IMR-90 (cell line): Measurements from ENCODE around the gene ZNF426. TPM values are rescaled to one million over a fixed set of nuclear protein-coding genes. Genes with fewer than 3 reads are reported as not detected.

Experiments
- ATAC-seq: fragments of 200-7000 bp; cut with Tn5 transposase; 2 replicates; pipeline ENCODE4 v1.9.1; 2020; ENCODE audit warnings: low read depth, mild to moderate bottlenecking, moderate library complexity
- BruUV-seq: library from RNA; stranded (reverse); fragments of 400-500 nt; replicated peaks from 2 replicates; lab custom pipeline; 2021; lab: Mats Ljungman, UMichigan
- CTCF ChIA-PET: fragments of 300-600 bp; formaldehyde crosslinking; extraction: SDS; loops from one replicate; lab custom pipeline; 2021; ENCODE audit warnings: antibody characterized with exemption; lab: Yijun Ruan, JAX
- POLR2A ChIA-PET: fragments of 300-600 bp; sonication (Branson Sonifier 250); formaldehyde crosslinking; loops from one replicate; lab custom pipeline; 2022; ENCODE audit warnings: antibody characterized with exemption; ENCODE audit not compliant: unreplicated experiment; lab: Charles Lee
- DNase-seq: peaks from one replicate; pipeline ENCODE4 v3.0.0; 2013
- H2AFZ ChIP-seq: replicated peaks from 2 replicates; pipeline ENCODE3; 2013; ENCODE audit warnings: low read length, mild to moderate bottlenecking; ENCODE audit not compliant: poor library complexity
- H2AK5ac ChIP-seq: 2 replicates; pipeline ENCODE4 v1.6.1; 2013; ENCODE audit warnings: low read depth, low read length, inconsistent platforms
- H2AK9ac ChIP-seq: replicated peaks from 2 replicates; pipeline ENCODE3; 2013; ENCODE audit warnings: mild to moderate bottlenecking, low read depth, low read length, moderate library complexity; ENCODE audit not compliant: poor library complexity
- H2BK120ac ChIP-seq: 2 replicates; pipeline ENCODE4 v1.6.1; 2013; ENCODE audit warnings: low read depth, low read length, inconsistent platforms
- H2BK15ac ChIP-seq: 3 replicates; pipeline ENCODE4 v1.6.1; 2013; ENCODE audit warnings: low read depth, low read length, inconsistent platforms
- H2BK20ac ChIP-seq: 2 replicates; pipeline ENCODE4 v1.6.1; 2013; ENCODE audit warnings: low read depth, mild to moderate bottlenecking, inconsistent platforms, low read length, moderate library complexity
- H2BK5ac ChIP-seq: 2 replicates; pipeline ENCODE4 v1.6.1; 2013; ENCODE audit warnings: mild to moderate bottlenecking, low read depth, low read length, inconsistent platforms; ENCODE audit not compliant: poor library complexity, severe bottlenecking
- H3K14ac ChIP-seq: replicated peaks from 2 replicates; pipeline ENCODE4 v1.6.1; 2013; ENCODE audit warnings: low read depth, low read length, inconsistent platforms
- H3K18ac ChIP-seq: 2 replicates; pipeline ENCODE4 v1.6.1; 2013; ENCODE audit warnings: low read depth, low read length, control low read depth
- H3K23ac ChIP-seq: 2 replicates; pipeline ENCODE4 v1.6.1; 2013; ENCODE audit warnings: low read depth, low read length, inconsistent platforms
- H3K27ac ChIP-seq: 2 replicates; pipeline ENCODE4 v1.5.1; 2013; ENCODE audit warnings: mild to moderate bottlenecking, control low read depth, low read length; ENCODE audit not compliant: insufficient read depth
- H3K27me3 ChIP-seq: 2 replicates; pipeline ENCODE4 v1.6.1; 2013; ENCODE audit warnings: low read length; ENCODE audit not compliant: control insufficient read depth, insufficient read depth
- H3K36me3 ChIP-seq: 2 replicates; pipeline ENCODE4 v1.6.1; 2013; ENCODE audit warnings: low read length, mixed read lengths; ENCODE audit not compliant: control insufficient read depth, insufficient read depth
- H3K4ac ChIP-seq: 2 replicates; pipeline ENCODE4 v1.6.1; 2013; ENCODE audit warnings: low read depth, low read length, inconsistent platforms
- H3K4me1 ChIP-seq: 2 replicates; pipeline ENCODE4 v1.6.1; 2013; ENCODE audit warnings: low read length, mixed read lengths; ENCODE audit not compliant: control insufficient read depth, insufficient read depth
- H3K4me2 ChIP-seq: 2 replicates; pipeline ENCODE4 v1.6.1; 2013; ENCODE audit warnings: low read depth, mild to moderate bottlenecking, control low read depth, low read length, moderate library complexity
- H3K4me3 ChIP-seq: 2 replicates; pipeline ENCODE4 v1.5.1; 2013; ENCODE audit warnings: low read depth, mild to moderate bottlenecking, control low read depth, low read length, moderate library complexity; ENCODE audit not compliant: insufficient read depth
- H3K56ac ChIP-seq: 2 replicates; pipeline ENCODE4 v1.6.1; 2013; ENCODE audit warnings: low read length, inconsistent platforms; ENCODE audit not compliant: insufficient read depth; ENCODE audit errors: extremely low read depth
- H3K79me1 ChIP-seq, 2 experiments: 2 replicates each; pipeline ENCODE4 v1.6.1; 2013; ENCODE audit warnings: low read length in 2 of 2, inconsistent platforms in 1 of 2, low read depth in 1 of 2
- H3K9ac ChIP-seq: 2 replicates; pipeline ENCODE4 v1.6.1; 2013; ENCODE audit warnings: low read depth, low read length, control low read depth
- H3K9me1 ChIP-seq: 2 replicates; pipeline ENCODE4 v1.6.1; 2013; ENCODE audit warnings: low read length, inconsistent platforms; ENCODE audit not compliant: insufficient read depth
- H3K9me3 ChIP-seq: 2 replicates; pipeline ENCODE4 v1.6.1; 2013; ENCODE audit warnings: low read length; ENCODE audit not compliant: control insufficient read depth, insufficient read depth
- H4K20me1 ChIP-seq: 2 replicates; pipeline ENCODE4 v1.6.1; 2013; ENCODE audit warnings: low read length, inconsistent platforms; ENCODE audit not compliant: insufficient read depth
- H4K5ac ChIP-seq: 2 replicates; pipeline ENCODE4 v1.6.1; 2013; ENCODE audit warnings: mild to moderate bottlenecking, low read depth, low read length, control low read depth
- H4K8ac ChIP-seq, 2 experiments: 2 replicates each; pipeline ENCODE4 v1.6.1; 2013; ENCODE audit warnings: low read depth in 2 of 2, low read length in 2 of 2, control low read depth in 1 of 2, inconsistent platforms in 1 of 2
- H4K91ac ChIP-seq: 2 replicates; pipeline ENCODE4 v1.6.1; 2013; ENCODE audit warnings: low read depth, low read length, inconsistent platforms; ENCODE audit not compliant: insufficient read depth
- CEBPB ChIP-seq: IDR thresholded peaks from 2 replicates; pipeline ENCODE4 v1.6.1; 2012; ENCODE audit warnings: low read depth, low read length, improper control_type of control experiment
- CHD1 ChIP-seq: IDR thresholded peaks from 2 replicates; pipeline ENCODE4 v1.6.1; 2012; ENCODE audit warnings: low read depth, low read length, improper control_type of control experiment
- CTCF ChIP-seq: conservative IDR thresholded peaks from 2 replicates; pipeline ENCODE4 v1.5.1; 2012; ENCODE audit warnings: mild to moderate bottlenecking, low read depth, low read length, improper control_type of control experiment
- ELK1 ChIP-seq: fragments of 150-350 bp; IDR thresholded peaks from 2 replicates; pipeline ENCODE4 v1.6.1; 2016; ENCODE audit warnings: low read depth, mild to moderate bottlenecking, low read length, moderate library complexity, borderline replicate concordance
- FOS ChIP-seq: fragments of 150-350 bp; IDR thresholded peaks from 2 replicates; pipeline ENCODE4 v1.6.1; 2016; ENCODE audit warnings: low read depth, low read length
- MAFK ChIP-seq: IDR thresholded peaks from 2 replicates; pipeline ENCODE4 v1.6.1; 2012; ENCODE audit warnings: low read depth, low read length, improper control_type of control experiment
- MAZ ChIP-seq: IDR thresholded peaks from 2 replicates; pipeline ENCODE4 v1.6.1; 2012; ENCODE audit warnings: low read depth, mild to moderate bottlenecking, low read length, improper control_type of control experiment, moderate library complexity, borderline replicate concordance
- MXI1 ChIP-seq: IDR thresholded peaks from 2 replicates; pipeline ENCODE4 v1.6.1; 2012; ENCODE audit warnings: low read depth, mild to moderate bottlenecking, low read length, moderate library complexity, borderline replicate concordance
- NFE2L2 ChIP-seq: fragments of 150-350 bp; IDR thresholded peaks from 2 replicates; pipeline ENCODE4 v1.6.1; 2016; ENCODE audit warnings: low read depth, mild to moderate bottlenecking, low read length
- POLR2A ChIP-seq: IDR thresholded peaks from 2 replicates; pipeline ENCODE4 v1.6.1; 2012; ENCODE audit warnings: mild to moderate bottlenecking, low read depth, low read length
- RCOR1 ChIP-seq: IDR thresholded peaks from 2 replicates; pipeline ENCODE4 v1.6.1; 2012; ENCODE audit warnings: mild to moderate bottlenecking, low read length, improper control_type of control experiment; ENCODE audit not compliant: insufficient replicate concordance
- RFX5 ChIP-seq: IDR thresholded peaks from 2 replicates; pipeline ENCODE4 v1.8.0; 2012; ENCODE audit warnings: low read depth, mild to moderate bottlenecking, low read length, moderate library complexity
- SMC3 ChIP-seq: fragments of 150-350 bp; IDR thresholded peaks from 2 replicates; pipeline ENCODE4 v1.6.1; 2016; ENCODE audit warnings: low read depth, mild to moderate bottlenecking, antibody characterized with exemption, low read length, moderate library complexity
- USF2 ChIP-seq: fragments of 150-350 bp; IDR thresholded peaks from 2 replicates; pipeline ENCODE4 v1.6.1; 2017; ENCODE audit warnings: mild to moderate bottlenecking, antibody characterized with exemption, low read length, low read depth
- WGBS, 2 experiments: methylation state at CpG; one replicate each; pipeline versions ENCODE4 v1.1.5 to v1.1.7; 2013; ENCODE audit warnings: missing lambda C conversion rate in 2 of 2; ENCODE audit not compliant: insufficient read length in 1 of 2; ENCODE audit errors: extremely low coverage in 2 of 2; 5-methylcytosine and 5-hydroxymethylcytosine counted together
- dilution Hi-C: fragments of 300-500 bp; cut with HindIII; formaldehyde crosslinking; loops from one replicate; pipeline ENCODE4 v1.14.3; 2018; ENCODE audit warnings: low sequenced_read_pairs; ENCODE audit not compliant: unreplicated experiment
- in situ Hi-C: fragments of 300-500 bp; cut with MboI; formaldehyde crosslinking; loops from 3 replicates; pipeline ENCODE4 v1.14.3; 2019; ENCODE audit warnings: low sequenced_read_pairs, inconsistent platforms, mixed read lengths
- intact Hi-C: fragments of 100-400 bp; cut with micrococcal nuclease; formaldehyde crosslinking; loops from 2 replicates; pipeline ENCODE4 v1.10.0; 2022
- polyA plus RNA-seq, 3 experiments: library from polyadenylated mRNA; depleted of rRNA; stranded (reverse); fragments of >200 nt; gene quantifications; 2 replicates each; pipeline ENCODE4 v1.2.3, GENCODE V29; 2012; ENCODE audit warnings: low replicate concordance in 1 of 3
- total RNA-seq: library from RNA; depleted of rRNA; stranded (reverse); fragments of >200 nt; gene quantifications from 2 replicates; pipeline ENCODE4 v1.2.3, GENCODE V29; 2012

ZNF426 gene
- total and polyA plus RNA-seq, 2 of the 4 experiments (the other 2 are of a cell fraction) = 4.4 to 30.1 TPM

- H3K9ac ChIP-seq = no peak overlapping the region
- H2AK5ac ChIP-seq = no peak overlapping the region
- H2BK120ac ChIP-seq = no peak overlapping the region
- H3K4ac ChIP-seq = no peak overlapping the region
- H3K56ac ChIP-seq = no peak overlapping the region
- H3K79me1 ChIP-seq = no peaks in the 10 kb centered on the region
- intact Hi-C loops = no loop called here
- H3K4me2 ChIP-seq = no peak overlapping the region
- peaks cover 22% of the 10 kb centered on the region for H3K9me3 ChIP-seq
- ChIA-PET CTCF (no interaction called here), POLR2A (no interaction called here)
- no peak overlapping the region for H4K5ac ChIP-seq
- TF ChIP-seq CEBPB = no peak
- no peak for TF ChIP-seq MXI1
- TF ChIP-seq MAFK = no peak
- no peak for TF ChIP-seq RCOR1
- TF ChIP-seq USF2 = no peak
- TF ChIP-seq FOS = no peak
- TF ChIP-seq SMC3 = no peak
- TF ChIP-seq ELK1 = no peak
- TF ChIP-seq RFX5 = no peak
- no peak for TF ChIP-seq CTCF
- no peak for TF ChIP-seq POLR2A
- no peak for TF ChIP-seq CHD1
- TF ChIP-seq NFE2L2 = no peak
- TF ChIP-seq MAZ = no peak
- no peaks in the 10 kb centered on the region for H3K36me3 ChIP-seq
- H2BK5ac ChIP-seq = no peak overlapping the region
- no peak overlapping the region for H3K14ac ChIP-seq
- DNase-seq (no peak), ATAC-seq (no peak)
- no peak overlapping the region for H2BK20ac ChIP-seq
- no peaks in the 10 kb centered on the region for H3K9me1 ChIP-seq
- no peak overlapping the region for H3K4me3 ChIP-seq
- H2AFZ ChIP-seq = no peak overlapping the region
- no peaks in the 10 kb centered on the region for H3K27me3 ChIP-seq
- in situ Hi-C loops = no loop called here
- H3K27ac ChIP-seq = no peak overlapping the region
- H3K23ac ChIP-seq = no peak overlapping the region
- dilution Hi-C loops = no loop called here
- no peak overlapping the region for H2BK15ac ChIP-seq
- H2AK9ac ChIP-seq = no peak overlapping the region
- H3K4me1 ChIP-seq = no peaks in the 10 kb centered on the region
- no peak overlapping the region for H3K18ac ChIP-seq
- no peak overlapping the region for H4K8ac ChIP-seq
- no CpG with 5 or more reads among the region's 2 CpGs for whole genome bisulfite sequencing, 2 experiments
- H4K20me1 ChIP-seq = no peaks in the 10 kb centered on the region
- no peak overlapping the region for H4K91ac ChIP-seq
- BruUV-seq = no TSS peak
These were observed 53.3 kb downstream of the ZNF426 start for GRCh38 chr19:9485140-9485539.
